HEK293 (cell line): Measurements from ENCODE around the gene PGP.

ENCODE experiments used
- CTCF ChIA-PET: fragments of 350-600 bp; formaldehyde crosslinking; extraction: SDS; loops from one replicate; lab custom pipeline; 2021; ENCODE audit warnings: antibody characterized with exemption; lab: Yijun Ruan, JAX
- POLR2A ChIA-PET: fragments of 300-600 bp; formaldehyde crosslinking; extraction: SDS; loops from one replicate; lab custom pipeline; 2020; ENCODE audit warnings: antibody characterized with exemption, inconsistent platforms; lab: Yijun Ruan, JAX
- H3K27ac ChIP-seq: fragments of 200-500 bp; sonication (Bioruptor generic); 2 replicates; pipeline ENCODE4 v1.5.1; 2014; ENCODE audit warnings: low read depth, low read length, control low read depth, inconsistent platforms; ENCODE audit errors: extremely low read depth
- H3K36me3 ChIP-seq, 2 experiments: fragments of 200-500 bp in 1 of 2; sonication (Bioruptor generic) in 1 of 2; 1 replicate in 1 of 2; 2 replicates in 1 of 2; pipeline ENCODE4 v1.5.1; 2014 to 2017; ENCODE audit warnings: inconsistent platforms in 2 of 2, low read length in 2 of 2; ENCODE audit not compliant: control insufficient read depth in 2 of 2, insufficient read depth in 1 of 2
- H3K4me1 ChIP-seq: fragments of 200-500 bp; sonication (Bioruptor generic); 2 replicates; pipeline ENCODE4 v1.5.1; 2014; ENCODE audit warnings: mild to moderate bottlenecking, low read length, inconsistent platforms; ENCODE audit not compliant: control insufficient read depth, insufficient read depth
- H3K4me3 ChIP-seq: 2 replicates; pipeline ENCODE4 v1.5.1; 2011; ENCODE audit warnings: low read depth, mild to moderate bottlenecking, control low read depth, low read length, moderate library complexity
- H3K9me3 ChIP-seq: fragments of 200-500 bp; sonication (Bioruptor generic); 2 replicates; pipeline ENCODE4 v1.5.1; 2014; ENCODE audit warnings: low read depth, low read length, inconsistent platforms; ENCODE audit not compliant: control insufficient read depth, insufficient read depth
- EGR2 ChIP-seq: fragments of 450-650 bp; formaldehyde crosslinking; IDR thresholded peaks from 2 replicates; pipeline ENCODE4 v1.5.1; 2016; ENCODE audit warnings: low read depth, missing biosample characterization, missing genetic modification characterization
- PRDM1 ChIP-seq: fragments of 450-650 bp; formaldehyde crosslinking; IDR thresholded peaks from 2 replicates; pipeline ENCODE4; 2016; ENCODE audit warnings: missing biosample characterization, missing genetic modification characterization
- RBAK ChIP-seq: fragments of 450-650 bp; formaldehyde crosslinking; IDR thresholded peaks from 2 replicates; pipeline ENCODE4 v1.5.1; 2016; ENCODE audit warnings: missing biosample characterization, missing genetic modification characterization
- SCRT2 ChIP-seq: fragments of 450-650 bp; formaldehyde crosslinking; IDR thresholded peaks from 2 replicates; pipeline ENCODE4 v1.5.1; 2016; ENCODE audit warnings: missing biosample characterization, missing genetic modification characterization
- ZFP69B ChIP-seq: fragments of 450-650 bp; formaldehyde crosslinking; IDR thresholded peaks from 2 replicates; pipeline ENCODE4 v1.5.1; 2016; ENCODE audit warnings: missing biosample characterization, missing genetic modification characterization
- ZNF132 ChIP-seq: fragments of 450-650 bp; formaldehyde crosslinking; IDR thresholded peaks from 2 replicates; pipeline ENCODE4 v1.5.1; 2017; ENCODE audit warnings: missing biosample characterization, missing genetic modification characterization, borderline replicate concordance
- ZNF138 ChIP-seq: fragments of 450-650 bp; formaldehyde crosslinking; IDR thresholded peaks from 2 replicates; pipeline ENCODE4 v1.5.1; 2016; ENCODE audit warnings: missing biosample characterization, missing genetic modification characterization, borderline replicate concordance
- ZNF140 ChIP-seq: fragments of 450-650 bp; formaldehyde crosslinking; IDR thresholded peaks from 2 replicates; pipeline ENCODE4 v1.5.1; 2016; ENCODE audit warnings: missing biosample characterization, missing genetic modification characterization
- ZNF146 ChIP-seq: fragments of 450-650 bp; formaldehyde crosslinking; IDR thresholded peaks from 2 replicates; pipeline ENCODE4 v1.5.1; 2016; ENCODE audit warnings: missing biosample characterization, missing genetic modification characterization
- ZNF266 ChIP-seq: fragments of 450-650 bp; formaldehyde crosslinking; IDR thresholded peaks from 2 replicates; pipeline ENCODE4 v1.5.1; 2016; ENCODE audit warnings: missing biosample characterization, missing genetic modification characterization, low read depth
- ZNF404 ChIP-seq: fragments of 450-650 bp; formaldehyde crosslinking; IDR thresholded peaks from 2 replicates; pipeline ENCODE4 v1.5.1; 2017; ENCODE audit warnings: missing biosample characterization, missing genetic modification characterization
- ZNF514 ChIP-seq: fragments of 450-650 bp; formaldehyde crosslinking; IDR thresholded peaks from 2 replicates; pipeline ENCODE4 v1.5.1; 2016; ENCODE audit warnings: missing biosample characterization, missing genetic modification characterization
- ZNF596 ChIP-seq: fragments of 450-650 bp; IDR thresholded peaks from 2 replicates; pipeline ENCODE4 v1.5.0; 2018; ENCODE audit warnings: missing biosample characterization, mild to moderate bottlenecking, missing genetic modification characterization, moderate library complexity
- ZNF624 ChIP-seq: fragments of 450-650 bp; formaldehyde crosslinking; IDR thresholded peaks from 2 replicates; pipeline ENCODE4 v1.5.1; 2017; ENCODE audit warnings: missing biosample characterization, missing genetic modification characterization
- ZNF701 ChIP-seq: fragments of 450-650 bp; formaldehyde crosslinking; IDR thresholded peaks from 2 replicates; pipeline ENCODE4 v1.5.1; 2016; ENCODE audit warnings: missing biosample characterization, missing genetic modification characterization
- ZNF830 ChIP-seq: fragments of 450-650 bp; IDR thresholded peaks from 2 replicates; pipeline ENCODE4 v1.5.0; 2018; ENCODE audit warnings: missing biosample characterization, missing genetic modification characterization, low read depth, mild to moderate bottlenecking, moderate library complexity
- TF ChIP-seq, protein P1 (sequence below): fragments of 450-650 bp; formaldehyde crosslinking; optimal IDR thresholded peaks from 2 replicates; pipeline ENCODE3; 2016; ENCODE audit warnings: missing biosample characterization, mild to moderate bottlenecking, missing genetic modification characterization
- TF ChIP-seq, protein P2 (sequence below): fragments of 450-650 bp; formaldehyde crosslinking; IDR thresholded peaks from 2 replicates; pipeline ENCODE4 v1.5.1; 2016; ENCODE audit warnings: missing biosample characterization, missing genetic modification characterization
- TF ChIP-seq, protein P3 (sequence below): fragments of 450-650 bp; formaldehyde crosslinking; IDR thresholded peaks from 2 replicates; pipeline ENCODE4 v1.5.1; 2016; ENCODE audit warnings: missing biosample characterization, missing genetic modification characterization
- TF ChIP-seq, protein P4 (sequence below): fragments of 450-650 bp; formaldehyde crosslinking; IDR thresholded peaks from 2 replicates; pipeline ENCODE4 v1.5.1; 2017; ENCODE audit warnings: missing biosample characterization, mild to moderate bottlenecking, missing genetic modification characterization, moderate library complexity
- TF ChIP-seq, protein P5 (sequence below): fragments of 450-650 bp; formaldehyde crosslinking; IDR thresholded peaks from 2 replicates; pipeline ENCODE4 v1.5.1; 2016; ENCODE audit warnings: missing biosample characterization, missing genetic modification characterization
- TF ChIP-seq, protein P6 (sequence below): fragments of 450-650 bp; formaldehyde crosslinking; IDR thresholded peaks from 2 replicates; pipeline ENCODE4 v1.5.1; 2016; ENCODE audit warnings: missing biosample characterization, missing genetic modification characterization
- TF ChIP-seq, protein P7 (sequence below): fragments of 450-650 bp; formaldehyde crosslinking; IDR thresholded peaks from 2 replicates; pipeline ENCODE4 v1.5.1; 2016; ENCODE audit warnings: missing biosample characterization, missing genetic modification characterization

The PGP gene

GRCh38 chr16:2210386-2211365, 4.0 kb downstream of the PGP start, which contains the start of gene BRICD5:
Gene BRICD5, minus strand, starts transcription at chr16:2210863. Its CDS starts 30 bp downstream, at chr16:2210833.
- Histone ChIP-seq H3K9me3 (no peaks in the 10 kb centered on the region), H3K4me3 (no peak within 1 kb of the TSS), H3K36me3 (peaks cover 0 to 56% of the 10 kb centered on the region in 2 experiments; a peak in 1 of 3 replicates), H3K4me1 (0 out of 2 replicates have a peak, but pooled peaks cover 2% of the 10 kb centered on the region), H3K27ac (no peak within 1 kb of the TSS)
- CTCF ChIA-PET = interaction anchor here (0.6 kb wide), 1 partner anchor 43 kb away, joined by 5 read pairs; no protein-coding TSS in a partner anchor
- POLR2A ChIA-PET = interaction anchor here (1.0 to 1.8 kb wide), 6 partner anchors 16 to 55 kb away, joined by 3 to 8 read pairs (median 5); partner anchors contain the start of genes DNASE1L2, ECI1 and TRAF7
- no peak for TF ChIP-seq ZFP69B
- TF ChIP-seq, protein P1, sequence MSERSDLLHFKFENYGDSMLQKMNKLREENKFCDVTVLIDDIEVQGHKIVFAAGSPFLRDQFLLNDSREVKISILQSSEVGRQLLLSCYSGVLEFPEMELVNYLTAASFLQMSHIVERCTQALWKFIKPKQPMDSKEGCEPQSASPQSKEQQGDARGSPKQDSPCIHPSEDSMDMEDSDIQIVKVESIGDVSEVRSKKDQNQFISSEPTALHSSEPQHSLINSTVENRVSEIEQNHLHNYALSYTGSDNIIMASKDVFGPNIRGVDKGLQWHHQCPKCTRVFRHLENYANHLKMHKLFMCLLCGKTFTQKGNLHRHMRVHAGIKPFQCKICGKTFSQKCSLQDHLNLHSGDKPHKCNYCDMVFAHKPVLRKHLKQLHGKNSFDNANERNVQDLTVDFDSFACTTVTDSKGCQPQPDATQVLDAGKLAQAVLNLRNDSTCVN (tag by site-specific recombination) = no peak
- TF ChIP-seq ZNF624 = no peak
- TF ChIP-seq ZNF140 (tag by site-specific recombination) = no peak
- no peak for TF ChIP-seq PRDM1
- no peak for TF ChIP-seq RBAK (tag by site-specific recombination)
- TF ChIP-seq EGR2 (tag by site-specific recombination) = 0 out of 2 replicates have a peak, but pooled peaks have one; percentile 6
- no peak for TF ChIP-seq ZNF701 (tag by site-specific recombination)
- TF ChIP-seq ZNF146 = no peak
- TF ChIP-seq ZNF266 (tag by site-specific recombination) = no peak
- TF ChIP-seq, protein P2, sequence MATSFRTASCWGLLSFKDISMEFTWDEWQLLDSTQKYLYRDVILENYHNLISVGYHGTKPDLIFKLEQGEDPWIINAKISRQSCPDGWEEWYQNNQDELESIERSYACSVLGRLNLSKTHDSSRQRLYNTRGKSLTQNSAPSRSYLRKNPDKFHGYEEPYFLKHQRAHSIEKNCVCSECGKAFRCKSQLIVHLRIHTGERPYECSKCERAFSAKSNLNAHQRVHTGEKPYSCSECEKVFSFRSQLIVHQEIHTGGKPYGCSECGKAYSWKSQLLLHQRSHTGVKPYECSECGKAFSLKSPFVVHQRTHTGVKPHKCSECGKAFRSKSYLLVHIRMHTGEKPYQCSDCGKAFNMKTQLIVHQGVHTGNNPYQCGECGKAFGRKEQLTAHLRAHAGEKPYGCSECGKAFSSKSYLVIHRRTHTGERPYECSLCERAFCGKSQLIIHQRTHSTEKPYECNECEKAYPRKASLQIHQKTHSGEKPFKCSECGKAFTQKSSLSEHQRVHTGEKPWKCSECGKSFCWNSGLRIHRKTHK (tag by site-specific recombination) = no peak
- TF ChIP-seq, protein P3, sequence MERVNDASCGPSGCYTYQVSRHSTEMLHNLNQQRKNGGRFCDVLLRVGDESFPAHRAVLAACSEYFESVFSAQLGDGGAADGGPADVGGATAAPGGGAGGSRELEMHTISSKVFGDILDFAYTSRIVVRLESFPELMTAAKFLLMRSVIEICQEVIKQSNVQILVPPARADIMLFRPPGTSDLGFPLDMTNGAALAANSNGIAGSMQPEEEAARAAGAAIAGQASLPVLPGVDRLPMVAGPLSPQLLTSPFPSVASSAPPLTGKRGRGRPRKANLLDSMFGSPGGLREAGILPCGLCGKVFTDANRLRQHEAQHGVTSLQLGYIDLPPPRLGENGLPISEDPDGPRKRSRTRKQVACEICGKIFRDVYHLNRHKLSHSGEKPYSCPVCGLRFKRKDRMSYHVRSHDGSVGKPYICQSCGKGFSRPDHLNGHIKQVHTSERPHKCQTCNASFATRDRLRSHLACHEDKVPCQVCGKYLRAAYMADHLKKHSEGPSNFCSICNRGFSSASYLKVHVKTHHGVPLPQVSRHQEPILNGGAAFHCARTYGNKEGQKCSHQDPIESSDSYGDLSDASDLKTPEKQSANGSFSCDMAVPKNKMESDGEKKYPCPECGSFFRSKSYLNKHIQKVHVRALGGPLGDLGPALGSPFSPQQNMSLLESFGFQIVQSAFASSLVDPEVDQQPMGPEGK (tag by site-specific recombination) = peak; percentile 48
- no peak for TF ChIP-seq ZNF514 (tag by site-specific recombination)
- TF ChIP-seq SCRT2 (tag by site-specific recombination) = no peak
- TF ChIP-seq ZNF830 (tag by site-specific recombination) = no peak
- TF ChIP-seq ZNF404 (tag by site-specific recombination) = no peak
- TF ChIP-seq ZNF132 (tag by site-specific recombination) = no peak
- TF ChIP-seq, protein P4, sequence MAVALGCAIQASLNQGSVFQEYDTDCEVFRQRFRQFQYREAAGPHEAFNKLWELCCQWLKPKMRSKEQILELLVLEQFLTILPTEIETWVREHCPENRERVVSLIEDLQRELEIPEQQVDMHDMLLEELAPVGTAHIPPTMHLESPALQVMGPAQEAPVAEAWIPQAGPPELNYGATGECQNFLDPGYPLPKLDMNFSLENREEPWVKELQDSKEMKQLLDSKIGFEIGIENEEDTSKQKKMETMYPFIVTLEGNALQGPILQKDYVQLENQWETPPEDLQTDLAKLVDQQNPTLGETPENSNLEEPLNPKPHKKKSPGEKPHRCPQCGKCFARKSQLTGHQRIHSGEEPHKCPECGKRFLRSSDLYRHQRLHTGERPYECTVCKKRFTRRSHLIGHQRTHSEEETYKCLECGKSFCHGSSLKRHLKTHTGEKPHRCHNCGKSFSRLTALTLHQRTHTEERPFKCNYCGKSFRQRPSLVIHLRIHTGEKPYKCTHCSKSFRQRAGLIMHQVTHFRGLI (tag by site-specific recombination) = no peak
- TF ChIP-seq ZNF596 (tag by site-specific recombination) = no peak
- TF ChIP-seq, protein P5, sequence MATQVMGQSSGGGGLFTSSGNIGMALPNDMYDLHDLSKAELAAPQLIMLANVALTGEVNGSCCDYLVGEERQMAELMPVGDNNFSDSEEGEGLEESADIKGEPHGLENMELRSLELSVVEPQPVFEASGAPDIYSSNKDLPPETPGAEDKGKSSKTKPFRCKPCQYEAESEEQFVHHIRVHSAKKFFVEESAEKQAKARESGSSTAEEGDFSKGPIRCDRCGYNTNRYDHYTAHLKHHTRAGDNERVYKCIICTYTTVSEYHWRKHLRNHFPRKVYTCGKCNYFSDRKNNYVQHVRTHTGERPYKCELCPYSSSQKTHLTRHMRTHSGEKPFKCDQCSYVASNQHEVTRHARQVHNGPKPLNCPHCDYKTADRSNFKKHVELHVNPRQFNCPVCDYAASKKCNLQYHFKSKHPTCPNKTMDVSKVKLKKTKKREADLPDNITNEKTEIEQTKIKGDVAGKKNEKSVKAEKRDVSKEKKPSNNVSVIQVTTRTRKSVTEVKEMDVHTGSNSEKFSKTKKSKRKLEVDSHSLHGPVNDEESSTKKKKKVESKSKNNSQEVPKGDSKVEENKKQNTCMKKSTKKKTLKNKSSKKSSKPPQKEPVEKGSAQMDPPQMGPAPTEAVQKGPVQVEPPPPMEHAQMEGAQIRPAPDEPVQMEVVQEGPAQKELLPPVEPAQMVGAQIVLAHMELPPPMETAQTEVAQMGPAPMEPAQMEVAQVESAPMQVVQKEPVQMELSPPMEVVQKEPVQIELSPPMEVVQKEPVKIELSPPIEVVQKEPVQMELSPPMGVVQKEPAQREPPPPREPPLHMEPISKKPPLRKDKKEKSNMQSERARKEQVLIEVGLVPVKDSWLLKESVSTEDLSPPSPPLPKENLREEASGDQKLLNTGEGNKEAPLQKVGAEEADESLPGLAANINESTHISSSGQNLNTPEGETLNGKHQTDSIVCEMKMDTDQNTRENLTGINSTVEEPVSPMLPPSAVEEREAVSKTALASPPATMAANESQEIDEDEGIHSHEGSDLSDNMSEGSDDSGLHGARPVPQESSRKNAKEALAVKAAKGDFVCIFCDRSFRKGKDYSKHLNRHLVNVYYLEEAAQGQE (tag by site-specific recombination) = peak; percentile 81
- TF ChIP-seq, protein P6, sequence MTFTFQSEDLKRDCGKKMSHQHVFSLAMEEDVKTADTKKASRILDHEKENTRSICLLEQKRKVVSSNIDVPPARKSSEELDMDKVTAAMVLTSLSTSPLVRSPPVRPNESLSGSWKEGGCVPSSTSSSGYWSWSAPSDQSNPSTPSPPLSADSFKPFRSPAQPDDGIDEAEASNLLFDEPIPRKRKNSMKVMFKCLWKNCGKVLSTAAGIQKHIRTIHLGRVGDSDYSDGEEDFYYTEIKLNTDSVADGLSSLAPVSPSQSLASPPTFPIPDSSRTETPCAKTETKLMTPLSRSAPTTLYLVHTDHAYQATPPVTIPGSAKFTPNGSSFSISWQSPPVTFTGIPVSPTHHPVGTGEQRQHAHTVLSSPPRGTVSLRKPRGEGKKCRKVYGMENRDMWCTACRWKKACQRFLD (tag by site-specific recombination) = no peak
- TF ChIP-seq, protein P7, sequence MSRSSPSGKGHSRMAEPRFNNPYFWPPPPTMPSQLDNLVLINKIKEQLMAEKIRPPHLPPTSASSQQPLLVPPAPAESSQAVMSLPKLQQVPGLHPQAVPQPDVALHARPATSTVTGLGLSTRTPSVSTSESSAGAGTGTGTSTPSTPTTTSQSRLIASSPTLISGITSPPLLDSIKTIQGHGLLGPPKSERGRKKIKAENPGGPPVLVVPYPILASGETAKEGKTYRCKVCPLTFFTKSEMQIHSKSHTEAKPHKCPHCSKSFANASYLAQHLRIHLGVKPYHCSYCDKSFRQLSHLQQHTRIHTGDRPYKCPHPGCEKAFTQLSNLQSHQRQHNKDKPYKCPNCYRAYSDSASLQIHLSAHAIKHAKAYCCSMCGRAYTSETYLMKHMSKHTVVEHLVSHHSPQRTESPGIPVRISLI (tag by site-specific recombination) = no peak
- TF ChIP-seq ZNF138 (tag by site-specific recombination) = no peak
